Neuronal stem cell (in vitro differentiated cells): Measurements from ENCODE around the gene CEP20.

Experiments used
- DNase-seq: peaks from one replicate; pipeline ENCODE4 v3.0.0-alpha.2; 2013; ENCODE audit warnings: low spot score
- H2AFZ ChIP-seq: one replicate; pipeline ENCODE4 v1.6.1; 2013; ENCODE audit warnings: mild to moderate bottlenecking, low read length, inconsistent platforms
- H2AK5ac ChIP-seq: 2 replicates; pipeline ENCODE4 v1.6.1; 2013; ENCODE audit warnings: low read depth, mild to moderate bottlenecking, inconsistent platforms, low read length, moderate library complexity, mixed read lengths
- H2BK120ac ChIP-seq: 2 replicates; pipeline ENCODE4 v1.6.1; 2013; ENCODE audit warnings: low read depth, mild to moderate bottlenecking, inconsistent platforms, low read length, moderate library complexity, mixed read lengths
- H2BK12ac ChIP-seq: one replicate; pipeline ENCODE4 v1.6.1; 2013; ENCODE audit warnings: low read length, inconsistent platforms
- H2BK15ac ChIP-seq: 2 replicates; pipeline ENCODE4 v1.6.1; 2013; ENCODE audit warnings: mild to moderate bottlenecking, low read length, inconsistent platforms, mixed read lengths
- H2BK5ac ChIP-seq: one replicate; pipeline ENCODE4 v1.6.1; 2013; ENCODE audit warnings: inconsistent platforms, mild to moderate bottlenecking, low read length, moderate library complexity
- H3K14ac ChIP-seq: one replicate; pipeline ENCODE4 v1.6.1; 2013; ENCODE audit warnings: low read length, inconsistent platforms
- H3K18ac ChIP-seq: 2 replicates; pipeline ENCODE4 v1.6.1; 2013; ENCODE audit warnings: low read length, inconsistent platforms
- H3K23ac ChIP-seq: 2 replicates; pipeline ENCODE4 v1.6.1; 2013; ENCODE audit warnings: low read depth, mild to moderate bottlenecking, mixed read lengths, low read length, inconsistent platforms; ENCODE audit not compliant: poor library complexity
- H3K27ac ChIP-seq: replicated peaks from 3 replicates; pipeline ENCODE4 v1.5.1; 2013; ENCODE audit warnings: low read length, inconsistent platforms
- H3K27me3 ChIP-seq, 3 experiments: 2 replicates each; pipeline ENCODE4 v1.6.1; 2013; ENCODE audit warnings: low read length in 3 of 3, mild to moderate bottlenecking in 2 of 3, inconsistent platforms in 1 of 3, low read depth in 1 of 3, mixed read lengths in 1 of 3, moderate library complexity in 1 of 3; ENCODE audit not compliant: control insufficient read depth in 3 of 3, insufficient read depth in 3 of 3
- H3K36me3 ChIP-seq, 2 donors: replicated peaks in 1 of 2; 2 replicates each; pipeline ENCODE4 v1.6.1; 2013; ENCODE audit warnings: low read length in 2 of 2; ENCODE audit not compliant: control insufficient read depth in 2 of 2, insufficient read depth in 2 of 2
- H3K4ac ChIP-seq: 2 replicates; pipeline ENCODE4 v1.6.1; 2013; ENCODE audit warnings: inconsistent platforms, mild to moderate bottlenecking, low read length, moderate library complexity
- H3K4me1 ChIP-seq, 2 donors: 1 replicate in 1 of 2; 2 replicates in 1 of 2; pipeline ENCODE4 v1.6.1; 2013; ENCODE audit warnings: low read length in 2 of 2, low read depth in 1 of 2; ENCODE audit not compliant: control insufficient read depth in 2 of 2, insufficient read depth in 1 of 2
- H3K4me2 ChIP-seq: one replicate; pipeline ENCODE4 v1.6.1; 2013; ENCODE audit warnings: mild to moderate bottlenecking, low read length, inconsistent platforms; ENCODE audit not compliant: insufficient read depth, poor library complexity, severe bottlenecking
- H3K4me3 ChIP-seq, 2 donors: 2 replicates each; pipeline ENCODE4 v1.5.1; 2013; ENCODE audit warnings: low read length in 2 of 2, mild to moderate bottlenecking in 2 of 2, inconsistent platforms in 1 of 2, moderate library complexity in 1 of 2
- H3K79me1 ChIP-seq: one replicate; pipeline ENCODE4 v1.6.1; 2013; ENCODE audit warnings: low read depth, mild to moderate bottlenecking, inconsistent platforms, low read length, moderate library complexity
- H3K9ac ChIP-seq: one replicate; pipeline ENCODE4 v1.6.1; 2013; ENCODE audit warnings: mild to moderate bottlenecking, low read depth, low read length, inconsistent platforms; ENCODE audit not compliant: poor library complexity
- H3K9me3 ChIP-seq, 2 donors: replicated peaks in 1 of 2; 2 replicates each; pipeline versions ENCODE3 to v1.6.1; 2013; ENCODE audit warnings: low read length in 2 of 2, mild to moderate bottlenecking in 2 of 2, inconsistent platforms in 1 of 2, low read depth in 1 of 2, mixed read lengths in 1 of 2, moderate library complexity in 1 of 2; ENCODE audit not compliant: control insufficient read depth in 2 of 2, insufficient read depth in 1 of 2
- H4K8ac ChIP-seq: one replicate; pipeline ENCODE4 v1.6.1; 2013; ENCODE audit warnings: low read depth, mild to moderate bottlenecking, inconsistent platforms, low read length, moderate library complexity
- H4K91ac ChIP-seq: one replicate; pipeline ENCODE4 v1.6.1; 2013; ENCODE audit warnings: low read length, low read depth, mild to moderate bottlenecking, inconsistent platforms; ENCODE audit not compliant: poor library complexity
- WGBS, 2 donors: extraction: QIAGEN DNeasy Blood & Tissue Kit; methylation state at CpG; one replicate each; pipeline ENCODE4 v1.1.7; 2013; ENCODE audit warnings: missing lambda C conversion rate in 2 of 2, mixed read lengths in 1 of 2; ENCODE audit not compliant: insufficient read length in 2 of 2, insufficient replicate concordance in 1 of 2; ENCODE audit errors: extremely low coverage in 2 of 2; 5-methylcytosine and 5-hydroxymethylcytosine counted together

Gene CEP20

DNA sequence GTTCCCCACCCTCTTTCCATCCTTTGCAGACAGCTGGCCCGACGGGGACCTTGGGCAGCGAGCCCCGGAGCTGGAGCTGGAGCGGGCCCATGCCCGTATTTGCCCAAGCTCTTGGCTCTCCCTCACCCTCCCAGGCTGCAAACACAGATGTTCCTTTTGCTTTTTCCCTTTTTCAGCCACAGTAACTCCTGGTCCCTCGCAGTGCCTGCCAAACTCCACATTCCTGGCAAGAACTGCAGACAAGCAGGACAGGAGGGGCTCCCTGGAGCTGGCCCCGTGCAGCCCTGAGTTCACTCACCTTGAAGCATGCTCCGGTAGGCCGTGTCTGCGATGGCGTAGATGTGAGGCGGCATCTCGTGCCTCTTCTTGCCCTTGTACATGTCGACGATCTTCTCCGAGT lies 65.4 kb downstream of the CEP20 start:
- DNase-seq, result no peak

DNA sequence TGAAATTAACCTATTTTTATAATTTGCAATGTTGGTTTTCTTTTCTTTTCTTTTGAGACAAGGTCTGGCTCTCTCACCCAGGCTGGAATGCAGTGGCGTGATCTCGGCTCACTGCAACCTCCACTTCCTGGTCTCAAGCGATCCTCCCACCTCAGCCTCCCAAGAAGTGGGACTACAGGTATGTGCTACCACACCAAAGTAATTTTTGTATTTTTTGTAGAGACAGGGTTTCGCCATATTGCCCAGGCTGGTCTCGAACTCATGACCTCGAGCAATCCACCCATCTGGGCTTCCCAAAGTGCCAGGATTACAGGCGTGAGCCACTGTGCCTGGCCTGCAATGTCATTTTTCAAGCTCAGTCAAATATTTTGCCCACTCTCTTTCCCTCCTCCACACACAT lies 67.6 kb downstream of the CEP20 start:
- H3K79me1 ChIP-seq, result no peaks in the 10 kb centered on the region
- no peak overlapping the region for H2BK5ac ChIP-seq
- no peak overlapping the region for H4K8ac ChIP-seq
- WGBS, 2 donors, result no CpG with 5 or more reads among the region's 7 CpGs
- H2BK15ac ChIP-seq, result no peak overlapping the region
- H3K27ac ChIP-seq, result no peak overlapping the region
- H3K18ac ChIP-seq, result no peak overlapping the region
- no peak overlapping the region for H3K14ac ChIP-seq
- H2BK12ac ChIP-seq, result no peak overlapping the region
- no peaks in the 10 kb centered on the region for H3K36me3 ChIP-seq
- H3K23ac ChIP-seq, result no peak overlapping the region
- no peak overlapping the region for H3K4me3 ChIP-seq
- no peak overlapping the region for H4K91ac ChIP-seq
- no peak overlapping the region for H2AK5ac ChIP-seq
- peaks cover 0 to 2% of the 10 kb centered on the region in 2 donors for H3K9me3 ChIP-seq
- peaks cover 0 to 6% (median 0%) of the 10 kb centered on the region in 3 experiments for H3K27me3 ChIP-seq
- no peak overlapping the region for H2AFZ ChIP-seq
- no peak overlapping the region for H2BK120ac ChIP-seq
- H3K4me1 ChIP-seq, result no peaks in the 10 kb centered on the region
- H3K4ac ChIP-seq, result no peak overlapping the region
- no peak overlapping the region for H3K4me2 ChIP-seq
- DNase-seq, result no peak
- no peak overlapping the region for H3K9ac ChIP-seq

More for the DNA sequence above, 65.4 kb downstream of the CEP20 start:
- Histone ChIP-seq H2BK5ac (no peak overlapping the region), H3K79me1 (no peaks in the 10 kb centered on the region), H3K9me3 (peaks cover 0 to 2% of the 10 kb centered on the region in 2 donors), H3K18ac (peak overlapping the region; percentile 42), H2BK12ac (no peak overlapping the region), H4K91ac (no peak overlapping the region), H2BK15ac (peak overlapping the region; percentile 27), H3K9ac (no peak overlapping the region), H2AFZ (no peak overlapping the region), H3K36me3 (no peaks in the 10 kb centered on the region), H3K27ac (no peak overlapping the region), H3K23ac (peak overlapping the region; percentile 49), H3K4ac (no peak overlapping the region), H3K14ac (peak overlapping the region; percentile 58), H2AK5ac (no peak overlapping the region), H3K4me2 (no peak overlapping the region), H4K8ac (no peak overlapping the region), H2BK120ac (peak overlapping the region; percentile 53), H3K4me1 (no peaks in the 10 kb centered on the region), H3K27me3 (peaks cover 0 to 6% (median 0%) of the 10 kb centered on the region in 3 experiments), H3K4me3 (no peak overlapping the region)
- WGBS, 2 donors, result no CpG with 5 or more reads among the region's 17 CpGs

DNA sequence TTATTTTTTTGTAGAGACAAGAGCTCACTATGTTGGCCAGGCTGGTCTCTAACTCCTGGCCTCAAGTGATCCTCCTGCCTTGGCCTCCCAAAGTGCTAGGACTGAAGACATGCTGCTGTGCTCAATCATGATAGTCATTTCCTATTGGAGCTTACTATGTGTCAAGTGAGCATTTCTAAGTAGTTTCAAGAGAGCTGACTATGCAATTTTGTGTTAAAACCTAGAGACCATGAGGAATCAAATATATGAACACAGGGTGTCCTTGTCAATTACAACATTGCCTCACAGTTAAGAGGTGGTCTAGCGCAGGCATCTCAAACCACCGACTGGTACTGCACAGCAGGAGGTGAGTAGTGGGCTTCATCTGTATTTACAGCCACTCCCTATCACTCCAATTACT lies 69.4 kb downstream of the CEP20 start:
- no peak overlapping the region for H2BK12ac ChIP-seq
- H3K36me3 ChIP-seq, result no peaks in the 10 kb centered on the region
- H2AK5ac ChIP-seq, result no peak overlapping the region
- peaks cover 0 to 6% (median 0%) of the 10 kb centered on the region in 3 experiments for H3K27me3 ChIP-seq
- no peak overlapping the region for H4K8ac ChIP-seq
- no peak for DNase-seq
- H4K91ac ChIP-seq, result no peak overlapping the region
- no peak overlapping the region for H2AFZ ChIP-seq
- no peak overlapping the region for H3K4me3 ChIP-seq
- no peaks in the 10 kb centered on the region for H3K79me1 ChIP-seq
- H3K4me1 ChIP-seq, result no peaks in the 10 kb centered on the region
- H3K9me3 ChIP-seq, result peaks cover 0 to 2% of the 10 kb centered on the region in 2 donors
- H3K27ac ChIP-seq, result no peak overlapping the region
- no peak overlapping the region for H3K9ac ChIP-seq
- no peak overlapping the region for H3K14ac ChIP-seq
- H3K18ac ChIP-seq, result no peak overlapping the region
- H3K4ac ChIP-seq, result no peak overlapping the region
- no peak overlapping the region for H2BK5ac ChIP-seq
- no peak overlapping the region for H3K23ac ChIP-seq
- no peak overlapping the region for H2BK15ac ChIP-seq
- no CpG with 5 or more reads among the region's 2 CpGs for WGBS, 2 donors
- H2BK120ac ChIP-seq, result no peak overlapping the region
- H3K4me2 ChIP-seq, result no peak overlapping the region

DNA sequence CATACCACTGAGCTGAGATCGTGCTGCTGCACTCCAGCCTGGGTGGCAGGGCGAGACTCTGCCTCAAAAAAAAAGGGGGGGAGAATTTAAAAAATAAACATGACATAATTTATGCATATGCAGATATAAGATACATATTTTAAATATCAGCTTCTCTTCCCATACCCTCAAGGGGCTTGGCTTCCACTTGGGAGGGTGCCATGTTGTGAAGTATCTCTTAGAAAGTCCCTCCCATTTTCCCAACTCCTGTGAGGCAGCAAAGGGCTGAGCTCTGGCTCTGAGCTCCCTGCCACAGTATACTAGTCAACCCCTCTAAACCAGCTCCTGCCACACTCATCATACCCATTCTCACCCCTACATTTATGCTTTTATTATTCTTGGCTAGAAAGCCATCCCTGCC lies 71.0 kb downstream of the CEP20 start:
- H2BK120ac ChIP-seq, result no peak overlapping the region
- H3K9me3 ChIP-seq, result peaks cover 0 to 2% of the 10 kb centered on the region in 2 donors
- no peaks in the 10 kb centered on the region for H3K36me3 ChIP-seq
- H4K91ac ChIP-seq, result no peak overlapping the region
- H3K4ac ChIP-seq, result no peak overlapping the region
- H3K9ac ChIP-seq, result no peak overlapping the region
- H3K4me1 ChIP-seq, result no peaks in the 10 kb centered on the region
- H3K14ac ChIP-seq, result no peak overlapping the region
- H3K18ac ChIP-seq, result no peak overlapping the region
- no CpG with 5 or more reads among the region's 2 CpGs for WGBS, 2 donors
- H3K27me3 ChIP-seq, result no peaks in the 10 kb centered on the region
- no peaks in the 10 kb centered on the region for H3K79me1 ChIP-seq
- no peak overlapping the region for H3K4me3 ChIP-seq
- no peak overlapping the region for H2BK5ac ChIP-seq
- H3K4me2 ChIP-seq, result no peak overlapping the region
- H2AK5ac ChIP-seq, result no peak overlapping the region
- H2BK12ac ChIP-seq, result no peak overlapping the region
- DNase-seq, result no peak
- H3K23ac ChIP-seq, result no peak overlapping the region
- H3K27ac ChIP-seq, result no peak overlapping the region
- H2AFZ ChIP-seq, result no peak overlapping the region
- H2BK15ac ChIP-seq, result no peak overlapping the region
- H4K8ac ChIP-seq, result no peak overlapping the region
